ENCODE measurements around the gene SLC38A10.

SLC38A10 gene

GRCh38 chr17:81298991-81299738 is 4.1 kb upstream of the SLC38A10 start:
- Mint-ChIP-seq H3K27ac (no peak overlapping the region), H3K9me3 (no peaks in the 10 kb centered on the region), H3K36me3 (ENCODE audit: low read depth) (no peaks in the 10 kb centered on the region), H3K4me3 (no peak overlapping the region), H3K27me3 (no peaks in the 10 kb centered on the region), H3K4me1 (ENCODE audit: low read depth) (peaks cover 14% of the 10 kb centered on the region)

- Mint-ChIP-seq H3K27ac (no peak overlapping the region), H3K36me3 (ENCODE audit: low read depth) (no peaks in the 10 kb centered on the region), H3K27me3 (no peaks in the 10 kb centered on the region), H3K4me3 (no peak overlapping the region), H3K4me1 (ENCODE audit: low read depth) (peaks cover 21% of the 10 kb centered on the region), H3K9me3 (no peaks in the 10 kb centered on the region)
These were observed 3.4 kb upstream of the SLC38A10 start for GRCh38 chr17:81298325-81298990.

- Mint-ChIP-seq H3K9me3 (no peaks in the 10 kb centered on the region), H3K27ac (peak overlapping the region; percentile 85), H3K4me1 (ENCODE audit: low read depth) (peaks cover 31% of the 10 kb centered on the region), H3K36me3 (ENCODE audit: low read depth) (peaks cover 3% of the 10 kb centered on the region), H3K27me3 (no peaks in the 10 kb centered on the region), H3K4me3 (peak overlapping the region; percentile 85)
These were observed 722 bp upstream of the SLC38A10 start for GRCh38 chr17:81295676-81296381.

GRCh38 chr17:81294512-81295030 is 536 bp downstream of the SLC38A10 start:
- Mint-ChIP-seq H3K4me1 (ENCODE audit: low read depth) (peaks cover 31% of the 10 kb centered on the region), H3K36me3 (ENCODE audit: low read depth) (peaks cover 11% of the 10 kb centered on the region), H3K27me3 (no peaks in the 10 kb centered on the region), H3K27ac (peak overlapping the region; percentile 83), H3K9me3 (no peaks in the 10 kb centered on the region), H3K4me3 (peak overlapping the region; percentile 85)

GRCh38 chr17:81292450-81292849 is 2.7 kb downstream of the SLC38A10 start:
- Mint-ChIP-seq H3K36me3 (ENCODE audit: low read depth) (peaks cover 24% of the 10 kb centered on the region), H3K4me1 (ENCODE audit: low read depth) (peaks cover 31% of the 10 kb centered on the region), H3K27ac (no peak overlapping the region), H3K4me3 (no peak overlapping the region), H3K9me3 (no peaks in the 10 kb centered on the region), H3K27me3 (no peaks in the 10 kb centered on the region)

- no peak overlapping the region for H3K27ac Mint-ChIP-seq
- H3K27me3 Mint-ChIP-seq, result no peaks in the 10 kb centered on the region
- H3K4me1 Mint-ChIP-seq (ENCODE audit: low read depth), result peaks cover 37% of the 10 kb centered on the region
- H3K9me3 Mint-ChIP-seq, result no peaks in the 10 kb centered on the region
- H3K4me3 Mint-ChIP-seq, result no peak overlapping the region
- H3K36me3 Mint-ChIP-seq (ENCODE audit: low read depth), result peaks cover 30% of the 10 kb centered on the region
These were observed 3.4 kb downstream of the SLC38A10 start for GRCh38 chr17:81291662-81292061.

- H3K9me3 Mint-ChIP-seq, result no peaks in the 10 kb centered on the region
- H3K27me3 Mint-ChIP-seq, result no peaks in the 10 kb centered on the region
- H3K4me3 Mint-ChIP-seq, result no peak overlapping the region
- no peak overlapping the region for H3K27ac Mint-ChIP-seq
- peaks cover 30% of the 10 kb centered on the region for H3K36me3 Mint-ChIP-seq (ENCODE audit: low read depth)
- H3K4me1 Mint-ChIP-seq (ENCODE audit: low read depth), result peaks cover 43% of the 10 kb centered on the region
These were observed 4.9 kb downstream of the SLC38A10 start for GRCh38 chr17:81290230-81290629.

- no peak overlapping the region for H3K27ac Mint-ChIP-seq
- H3K27me3 Mint-ChIP-seq, result no peaks in the 10 kb centered on the region
- H3K4me3 Mint-ChIP-seq, result no peak overlapping the region
- H3K9me3 Mint-ChIP-seq, result no peaks in the 10 kb centered on the region
- H3K4me1 Mint-ChIP-seq (ENCODE audit: low read depth), result peaks cover 49% of the 10 kb centered on the region
- peaks cover 34% of the 10 kb centered on the region for H3K36me3 Mint-ChIP-seq (ENCODE audit: low read depth)
These were observed 5.5 kb downstream of the SLC38A10 start for GRCh38 chr17:81289627-81290026.

- H3K27me3 Mint-ChIP-seq, result no peaks in the 10 kb centered on the region
- H3K4me1 Mint-ChIP-seq (ENCODE audit: low read depth), result peaks cover 46% of the 10 kb centered on the region
- no peak overlapping the region for H3K4me3 Mint-ChIP-seq
- H3K9me3 Mint-ChIP-seq, result no peaks in the 10 kb centered on the region
- H3K27ac Mint-ChIP-seq, result no peak overlapping the region
- H3K36me3 Mint-ChIP-seq (ENCODE audit: low read depth), result peaks cover 37% of the 10 kb centered on the region
These were observed 6.4 kb downstream of the SLC38A10 start for GRCh38 chr17:81288715-81289114.

GRCh38 chr17:81287741-81288430 is 7.2 kb downstream of the SLC38A10 start:
- H3K9me3 Mint-ChIP-seq, result no peaks in the 10 kb centered on the region
- H3K27ac Mint-ChIP-seq, result no peak overlapping the region
- H3K36me3 Mint-ChIP-seq (ENCODE audit: low read depth), result peaks cover 37% of the 10 kb centered on the region
- H3K4me3 Mint-ChIP-seq, result no peak overlapping the region
- no peaks in the 10 kb centered on the region for H3K27me3 Mint-ChIP-seq
- peaks cover 38% of the 10 kb centered on the region for H3K4me1 Mint-ChIP-seq (ENCODE audit: low read depth)

GRCh38 chr17:81287152-81287551 is 8.0 kb downstream of the SLC38A10 start:
- peaks cover 37% of the 10 kb centered on the region for H3K36me3 Mint-ChIP-seq (ENCODE audit: low read depth)
- H3K4me1 Mint-ChIP-seq (ENCODE audit: low read depth), result peaks cover 38% of the 10 kb centered on the region
- H3K27ac Mint-ChIP-seq, result peak overlapping the region; percentile 95
- no peaks in the 10 kb centered on the region for H3K27me3 Mint-ChIP-seq
- H3K9me3 Mint-ChIP-seq, result no peaks in the 10 kb centered on the region
- H3K4me3 Mint-ChIP-seq, result no peak overlapping the region

GRCh38 chr17:81286491-81287145 is 8.5 kb downstream of the SLC38A10 start:
- Mint-ChIP-seq H3K27ac (peak overlapping the region; percentile 95), H3K9me3 (no peaks in the 10 kb centered on the region), H3K4me1 (ENCODE audit: low read depth) (peaks cover 36% of the 10 kb centered on the region), H3K4me3 (peak overlapping the region; percentile 86), H3K36me3 (ENCODE audit: low read depth) (peaks cover 37% of the 10 kb centered on the region), H3K27me3 (no peaks in the 10 kb centered on the region)

- Mint-ChIP-seq H3K4me3 (peak overlapping the region; percentile 86), H3K9me3 (no peaks in the 10 kb centered on the region), H3K27ac (peak overlapping the region; percentile 95), H3K4me1 (ENCODE audit: low read depth) (peaks cover 34% of the 10 kb centered on the region), H3K27me3 (no peaks in the 10 kb centered on the region), H3K36me3 (ENCODE audit: low read depth) (peaks cover 35% of the 10 kb centered on the region)
These were observed 9.2 kb downstream of the SLC38A10 start for GRCh38 chr17:81285894-81286293.

- H3K27me3 Mint-ChIP-seq, result no peaks in the 10 kb centered on the region
These were observed 9.8 kb downstream of the SLC38A10 start for GRCh38 chr17:81285179-81285878.

More at GRCh38 chr17:81285179-81285878, 9.8 kb downstream of the SLC38A10 start:
- Mint-ChIP-seq H3K36me3 (ENCODE audit: low read depth) (peaks cover 35% of the 10 kb centered on the region), H3K27ac (peak overlapping the region; percentile 95), H3K4me1 (ENCODE audit: low read depth) (peaks cover 34% of the 10 kb centered on the region), H3K4me3 (peak overlapping the region; percentile 86), H3K9me3 (no peaks in the 10 kb centered on the region)
